Measurements from ENCODE around the gene SNED1.

The SNED1 gene

DNA sequence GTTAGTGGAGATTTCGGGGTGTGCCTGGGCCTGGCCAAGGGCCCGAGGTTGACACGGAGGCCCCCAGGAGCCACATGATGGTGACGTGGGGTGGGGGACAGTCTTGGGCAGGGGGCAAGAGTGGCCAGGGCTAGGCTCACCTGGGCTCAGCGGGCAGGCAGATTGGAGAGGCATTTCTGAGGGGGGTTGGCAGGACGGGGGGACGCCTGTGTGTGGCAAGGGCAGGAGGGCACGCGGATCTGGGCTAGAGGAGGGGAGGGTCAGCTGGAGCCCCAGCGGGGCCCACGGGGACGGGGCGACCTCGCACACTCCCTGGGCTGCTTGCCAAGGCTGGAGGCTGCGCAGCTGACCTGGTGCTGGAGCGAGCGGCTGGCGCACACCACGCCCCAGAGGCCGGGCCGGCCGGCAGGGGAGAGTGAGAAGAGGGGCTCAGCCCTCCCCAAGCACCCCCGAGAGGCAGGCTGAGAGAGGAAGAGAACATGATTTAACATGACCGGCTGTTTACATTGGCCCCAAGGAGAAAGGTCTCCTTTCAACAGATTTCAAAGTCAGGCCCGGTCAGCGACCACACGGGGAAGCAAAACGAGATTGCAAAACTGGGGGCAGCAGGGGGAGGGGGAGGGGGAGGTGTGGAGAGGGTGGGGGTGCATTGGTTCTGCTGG is 38.0 kb upstream of the SNED1 start:
- no peak for DNase-seq

DNA sequence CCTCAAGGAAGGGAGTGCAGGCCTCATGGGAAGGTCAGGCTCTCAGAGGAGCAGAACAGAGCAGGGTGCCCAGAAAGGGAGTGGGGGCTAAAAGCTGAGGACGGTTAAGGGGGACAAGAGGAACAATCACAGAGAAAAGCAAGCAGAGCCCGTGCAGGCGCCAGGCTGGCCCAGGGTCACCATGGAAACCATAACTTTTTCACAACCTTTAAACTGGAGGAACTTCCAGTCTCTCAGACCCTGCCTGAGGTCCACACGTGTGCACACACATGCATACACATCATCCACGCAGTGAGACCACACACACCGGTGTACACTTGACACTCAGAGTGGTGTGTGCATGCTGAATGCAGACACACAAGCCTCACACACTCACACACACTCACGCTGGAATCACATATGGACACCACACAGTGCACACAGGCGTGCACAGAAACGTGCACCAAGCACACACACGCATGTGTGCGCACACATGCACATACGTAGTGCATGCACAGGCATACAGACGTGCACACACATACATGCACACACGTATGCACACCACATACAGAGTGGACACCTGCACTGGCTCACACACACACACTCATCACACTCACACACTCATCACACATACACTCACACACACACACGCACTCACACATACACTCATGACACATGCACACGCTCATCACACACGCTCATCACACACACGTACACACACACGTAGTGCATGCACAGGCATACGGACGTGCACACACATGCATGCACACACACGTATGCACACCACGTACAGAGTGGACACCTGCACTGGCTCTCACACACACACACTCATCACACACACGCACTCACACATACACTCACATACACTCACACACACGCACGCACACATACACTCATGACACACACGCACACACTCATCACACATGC is 37.2 kb upstream of the SNED1 start:
- no peak for DNase-seq

DNA sequence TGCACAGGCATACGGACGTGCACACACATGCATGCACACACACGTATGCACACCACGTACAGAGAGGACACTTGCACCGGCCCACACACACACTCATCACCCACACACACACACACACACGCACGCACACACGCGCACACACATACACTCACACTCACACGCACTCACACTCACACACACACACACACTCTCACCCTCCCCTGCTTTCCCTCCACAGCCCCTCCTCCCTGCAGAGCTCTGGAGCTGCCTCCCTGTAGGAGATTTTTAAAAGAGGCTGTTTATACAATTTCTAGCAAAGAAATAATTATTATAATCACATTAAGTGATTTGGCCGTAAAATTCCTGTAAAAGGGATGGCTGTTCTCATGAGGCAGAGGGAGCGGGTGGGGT is 36.5 kb upstream of the SNED1 start:
- no peak for DNase-seq

DNA sequence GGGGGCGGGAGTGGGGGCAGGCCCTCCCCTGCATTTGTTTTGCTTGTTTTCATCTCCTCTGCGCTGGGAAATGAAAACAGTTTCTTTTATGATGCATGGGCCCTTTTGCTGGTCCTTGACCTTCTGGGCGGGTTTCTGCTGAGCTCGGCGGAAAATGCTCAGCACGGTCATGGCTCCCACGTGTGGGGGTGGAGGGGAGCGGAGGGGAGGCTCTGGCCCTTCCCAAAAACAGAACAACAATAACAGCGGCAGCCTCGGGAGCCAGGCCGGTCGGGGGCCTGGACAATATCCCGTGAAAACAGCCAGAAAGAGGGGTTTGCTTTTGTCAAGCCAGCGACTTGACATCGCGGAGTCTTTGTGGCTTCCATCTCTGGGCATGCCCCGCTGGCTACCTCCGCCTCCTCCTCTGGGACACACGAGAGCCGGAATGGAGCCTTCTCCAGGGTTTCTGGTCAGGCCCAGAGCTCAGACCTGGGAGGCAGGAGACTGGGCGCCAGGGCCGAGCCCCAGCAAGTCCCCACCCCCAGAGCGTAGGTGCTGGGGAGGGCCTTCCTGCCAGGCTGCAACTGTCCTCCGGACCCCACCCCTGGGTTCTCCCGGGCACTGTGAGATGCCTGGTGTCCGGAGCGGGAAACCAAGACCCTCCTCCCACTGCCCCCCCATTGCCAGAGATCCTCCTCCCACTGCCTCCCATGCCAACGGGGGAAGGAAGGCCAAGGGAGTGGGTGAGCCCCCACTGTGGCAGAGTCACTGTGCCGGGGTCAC is 35.9 kb upstream of the SNED1 start:
- no peak for DNase-seq

DNA sequence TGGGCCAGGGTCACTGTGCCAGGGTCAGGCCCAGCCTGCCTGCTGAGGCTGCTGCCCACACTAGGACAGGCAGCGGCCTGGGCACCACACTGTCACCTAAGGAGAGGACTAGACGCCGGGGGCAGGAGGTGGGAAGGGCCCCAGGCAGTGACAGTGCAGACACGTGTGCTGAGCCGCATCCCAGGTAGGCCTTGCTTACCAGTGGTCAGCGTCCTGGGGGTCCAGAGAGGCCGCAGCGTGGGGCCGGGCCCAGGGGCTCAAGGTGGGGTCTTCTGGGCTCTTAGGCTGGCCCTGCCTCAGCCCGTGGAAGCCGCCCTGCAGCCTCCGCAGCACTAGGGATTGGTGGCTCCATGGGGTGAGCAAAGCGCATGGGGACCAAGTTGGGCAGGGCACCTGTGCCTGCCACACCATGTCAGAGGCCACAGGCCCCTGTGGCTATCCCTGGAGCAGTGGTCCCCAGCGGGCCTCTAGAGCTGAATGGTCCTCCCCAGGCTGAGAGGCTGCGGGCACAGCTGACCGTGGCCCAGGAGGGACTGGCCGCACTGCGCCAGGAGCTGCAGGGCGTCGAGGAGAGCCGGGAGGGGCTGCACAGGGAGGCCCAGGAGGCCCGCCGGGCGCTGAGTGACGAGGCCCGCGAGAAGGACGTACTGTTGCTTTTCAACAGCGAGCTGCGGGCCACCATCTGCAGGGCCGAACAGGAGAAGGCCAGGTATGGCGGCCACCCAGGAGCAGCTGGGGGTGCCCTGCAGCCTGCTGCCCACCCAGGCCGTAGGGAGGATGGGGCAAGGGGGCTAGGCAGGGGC is 35.2 kb upstream of the SNED1 start:
- no peak for DNase-seq

DNA sequence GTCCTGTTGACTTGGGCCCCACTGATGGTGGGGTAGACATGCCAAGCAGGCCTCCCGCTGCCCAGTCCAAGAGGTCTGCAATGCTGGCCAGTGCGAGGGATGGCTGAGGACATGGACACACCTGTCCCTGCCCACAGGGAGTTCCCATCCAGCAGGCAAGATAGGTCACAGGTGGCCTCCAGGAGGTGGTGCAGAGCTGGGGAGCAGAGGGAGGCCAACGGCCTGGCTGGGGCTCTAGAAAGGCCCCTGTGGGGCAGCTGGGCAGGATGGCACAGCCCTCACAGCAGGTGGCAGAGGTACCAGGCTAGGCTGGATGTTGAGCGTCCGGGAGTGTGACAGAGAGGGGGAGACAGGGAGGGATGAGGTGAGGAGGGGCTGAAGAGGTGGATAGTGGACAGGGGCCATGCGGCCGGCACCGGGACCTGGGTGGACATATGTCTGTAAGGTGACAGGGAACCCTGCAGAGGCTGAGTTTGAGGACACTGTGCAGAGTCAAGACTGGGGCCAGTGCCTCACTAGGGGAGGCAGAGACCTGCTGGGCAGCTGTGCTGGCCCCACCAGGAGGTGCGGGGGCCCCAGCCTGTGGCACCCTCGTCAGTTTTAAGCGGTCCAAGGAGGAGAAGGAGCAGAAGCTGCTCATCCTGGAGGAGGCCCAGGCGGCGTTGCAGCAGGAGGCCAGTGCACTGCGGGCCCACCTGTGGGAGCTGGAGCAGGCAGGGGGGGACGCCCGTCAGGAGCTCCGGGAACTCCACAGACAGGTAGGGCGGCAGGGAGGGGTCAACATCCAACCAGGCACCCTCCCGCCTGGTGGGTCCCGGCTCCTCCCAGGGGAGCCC is 34.3 kb upstream of the SNED1 start:
- no peak for DNase-seq

DNA sequence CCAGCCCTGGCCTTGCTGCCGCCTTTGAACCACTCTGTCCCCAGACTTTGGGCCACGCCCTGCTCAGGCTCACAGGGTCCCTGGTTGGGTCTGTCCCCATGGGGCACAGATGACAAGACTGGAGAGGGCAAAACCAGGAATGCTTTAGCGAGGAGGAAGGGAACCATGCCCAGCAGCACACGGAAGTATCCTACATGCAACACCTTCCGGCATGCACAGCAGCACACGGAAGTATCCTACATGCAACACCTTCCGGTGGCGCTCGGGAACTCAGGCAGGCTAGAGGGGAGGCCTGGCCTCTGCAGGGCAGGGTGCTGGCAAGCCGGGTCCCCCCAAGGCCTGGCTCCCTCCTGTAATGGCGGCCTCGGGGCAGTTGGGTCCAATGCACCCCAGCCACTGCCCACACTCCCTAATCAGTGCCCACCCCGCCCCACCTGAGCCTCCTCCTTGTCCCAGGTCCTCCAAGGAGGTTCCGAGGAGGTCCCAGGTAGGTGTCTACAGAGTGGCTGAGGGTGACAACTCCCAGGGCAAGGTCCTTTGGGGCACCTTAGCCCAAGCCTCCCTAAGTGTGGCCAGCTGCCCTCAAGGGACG is 33.6 kb upstream of the SNED1 start:
- DNase-seq = no peak

DNA sequence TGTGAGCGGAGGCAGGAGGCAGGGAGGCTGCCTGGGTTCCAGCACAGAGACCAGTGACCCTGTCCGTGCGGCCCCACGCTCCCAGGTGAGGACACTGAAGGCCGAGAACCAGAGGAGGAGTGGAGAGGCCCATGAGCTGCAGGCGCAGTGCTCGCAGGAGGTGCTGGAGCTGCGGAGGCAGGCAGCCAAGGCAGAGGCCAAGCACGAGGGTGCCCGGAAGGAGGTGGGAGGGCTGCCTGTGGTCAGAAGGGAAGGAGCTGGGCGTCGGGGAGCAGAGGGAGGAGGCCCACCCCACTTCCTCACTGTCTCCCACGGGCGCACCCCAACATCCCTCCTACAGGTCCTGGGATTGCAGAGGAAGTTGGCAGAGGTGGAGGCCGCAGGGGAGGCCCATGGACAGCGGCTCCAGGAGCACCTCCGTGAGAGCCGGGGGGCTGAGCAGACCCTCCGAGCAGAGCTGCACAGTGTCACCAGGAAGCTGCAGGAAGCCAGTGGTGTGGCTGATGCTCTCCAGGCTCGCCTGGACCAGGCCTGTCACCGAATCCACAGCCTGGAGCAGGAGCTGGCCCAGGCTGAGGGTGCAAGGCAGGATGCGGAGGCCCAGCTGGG is 33.0 kb upstream of the SNED1 start:
- DNase-seq = no peak

DNA sequence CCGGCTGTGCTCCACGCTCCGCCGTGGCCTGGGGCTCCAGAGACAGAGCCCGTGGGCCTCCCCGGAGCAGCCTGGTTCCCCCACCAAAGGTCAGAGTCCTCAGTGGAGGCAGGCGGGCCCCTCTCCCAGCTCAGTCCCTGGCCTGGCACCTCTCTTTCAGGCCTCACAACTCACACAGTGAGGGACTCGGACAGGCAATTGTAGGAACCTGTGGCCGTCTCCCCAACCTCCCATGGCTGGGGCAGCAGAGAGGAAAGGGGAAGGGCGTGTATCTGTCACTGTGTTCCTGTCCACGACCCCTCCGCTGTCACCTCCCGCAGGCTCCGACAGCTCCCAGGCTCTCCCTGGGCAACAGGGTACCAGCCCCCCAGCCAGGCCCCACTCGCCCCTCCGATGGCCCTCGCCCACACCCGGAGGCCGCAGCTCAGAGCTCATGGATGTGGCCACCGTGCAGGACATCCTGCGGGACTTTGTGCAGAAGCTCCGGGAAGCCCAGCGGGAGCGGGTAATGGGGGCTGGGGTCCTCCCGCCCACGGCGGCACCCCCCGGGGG is 32.4 kb upstream of the SNED1 start:
- no peak for DNase-seq

DNA sequence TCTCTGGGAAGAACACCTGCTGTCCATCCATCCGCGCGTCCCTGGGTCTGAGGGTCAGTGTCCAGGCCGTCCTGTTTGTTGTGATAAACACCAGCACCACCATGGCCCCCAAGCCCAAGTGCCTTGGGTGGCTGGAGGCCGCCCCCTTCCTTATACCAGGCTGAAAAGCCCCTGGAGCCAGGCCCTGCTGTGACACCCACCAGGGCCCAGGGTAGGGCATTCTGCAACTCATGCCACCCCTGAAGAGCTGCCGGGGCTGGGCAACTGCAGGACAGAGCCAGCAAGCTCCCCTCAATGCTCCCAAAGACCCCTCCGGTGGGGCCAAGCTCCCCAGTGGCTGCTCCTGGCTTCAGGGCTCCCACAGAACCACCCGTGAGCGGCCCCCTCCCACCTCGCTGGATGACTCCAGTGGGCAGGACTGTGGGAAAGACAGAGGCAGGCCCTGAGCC is 31.9 kb upstream of the SNED1 start:
- no peak for DNase-seq

DNA sequence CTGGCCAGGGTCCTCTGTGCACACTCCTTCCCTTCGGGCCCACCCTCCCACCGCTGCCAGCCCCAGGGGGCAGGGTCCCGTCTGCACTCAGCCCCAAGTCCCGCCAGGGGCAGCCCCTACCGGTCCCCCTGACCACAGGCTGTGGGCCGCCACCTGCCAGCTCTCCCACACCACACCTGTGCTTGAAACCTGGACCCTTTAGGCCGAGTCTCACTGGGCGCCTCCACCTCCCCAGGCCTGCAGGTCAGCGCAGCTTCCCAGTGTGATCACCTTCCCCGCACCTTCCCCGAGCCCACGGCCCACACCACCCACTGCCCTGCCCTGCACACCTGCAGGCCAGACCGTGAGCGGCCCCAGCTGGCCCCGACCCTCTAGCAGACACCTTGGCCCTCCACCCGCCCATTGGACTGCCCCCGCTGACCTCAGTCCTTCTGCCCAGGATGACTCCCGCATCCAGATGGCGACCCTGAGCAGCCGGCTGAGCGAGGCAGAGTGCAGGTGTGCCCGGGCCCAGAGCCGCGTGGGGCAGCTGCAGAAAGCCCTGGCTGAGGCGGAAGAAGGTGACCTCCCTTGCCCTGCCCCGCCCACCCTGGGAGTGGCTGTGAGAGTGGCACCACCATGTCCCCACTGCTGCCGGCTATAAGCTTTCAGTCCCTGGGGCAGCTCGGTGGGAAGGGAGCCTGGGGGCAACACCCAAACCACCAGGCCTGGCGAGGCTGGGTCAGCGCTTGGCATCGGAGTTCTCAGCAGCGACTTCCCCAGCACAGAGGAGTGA is 31.3 kb upstream of the SNED1 start:
- DNase-seq = no peak

DNA sequence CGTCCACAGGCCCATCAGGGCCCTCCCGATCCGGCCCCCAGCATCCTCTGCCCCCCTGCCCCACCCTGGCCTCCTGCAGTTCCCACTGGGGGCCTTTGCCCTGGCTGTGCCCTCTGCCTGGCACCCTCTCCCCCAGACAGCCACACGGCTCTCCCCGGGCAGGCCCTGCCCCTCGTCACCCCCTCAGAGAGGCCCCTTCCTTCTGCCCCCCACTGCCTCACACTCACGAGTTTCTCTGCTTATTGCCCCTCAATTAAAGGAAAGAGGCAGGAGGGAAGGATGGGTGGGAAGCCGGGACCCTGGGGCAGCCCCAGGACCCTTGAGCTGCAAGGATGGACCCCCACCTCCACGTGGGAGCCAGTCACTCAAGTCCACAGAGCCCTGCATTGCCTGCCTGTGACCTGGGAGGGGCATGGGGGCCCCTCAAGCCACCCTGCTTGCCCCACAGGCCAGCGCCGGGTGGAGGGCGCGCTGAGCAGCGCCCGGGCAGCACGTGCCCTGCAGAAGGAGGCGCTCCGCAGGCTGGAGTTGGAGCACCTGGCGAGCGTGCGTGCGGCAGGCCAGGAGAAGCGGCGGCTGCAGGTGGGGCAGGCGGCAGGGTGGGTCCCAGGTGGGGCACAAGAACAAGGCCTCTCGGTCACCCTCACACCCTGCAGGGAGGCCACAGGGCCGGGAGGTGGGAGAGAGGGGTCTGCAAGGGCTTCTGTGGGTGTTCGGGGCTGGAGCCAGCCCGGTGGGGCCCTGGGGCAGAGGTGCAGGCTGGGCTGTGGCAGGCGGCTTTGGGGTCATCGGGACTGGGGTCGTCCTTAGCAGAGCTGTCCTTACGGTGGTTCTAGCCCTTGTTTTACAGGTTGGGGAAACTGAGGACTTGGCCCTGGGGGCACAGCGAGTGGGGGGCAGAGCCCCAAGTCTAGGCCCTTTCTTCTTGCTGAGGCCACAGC is 30.5 kb upstream of the SNED1 start:
- no peak for DNase-seq

DNA sequence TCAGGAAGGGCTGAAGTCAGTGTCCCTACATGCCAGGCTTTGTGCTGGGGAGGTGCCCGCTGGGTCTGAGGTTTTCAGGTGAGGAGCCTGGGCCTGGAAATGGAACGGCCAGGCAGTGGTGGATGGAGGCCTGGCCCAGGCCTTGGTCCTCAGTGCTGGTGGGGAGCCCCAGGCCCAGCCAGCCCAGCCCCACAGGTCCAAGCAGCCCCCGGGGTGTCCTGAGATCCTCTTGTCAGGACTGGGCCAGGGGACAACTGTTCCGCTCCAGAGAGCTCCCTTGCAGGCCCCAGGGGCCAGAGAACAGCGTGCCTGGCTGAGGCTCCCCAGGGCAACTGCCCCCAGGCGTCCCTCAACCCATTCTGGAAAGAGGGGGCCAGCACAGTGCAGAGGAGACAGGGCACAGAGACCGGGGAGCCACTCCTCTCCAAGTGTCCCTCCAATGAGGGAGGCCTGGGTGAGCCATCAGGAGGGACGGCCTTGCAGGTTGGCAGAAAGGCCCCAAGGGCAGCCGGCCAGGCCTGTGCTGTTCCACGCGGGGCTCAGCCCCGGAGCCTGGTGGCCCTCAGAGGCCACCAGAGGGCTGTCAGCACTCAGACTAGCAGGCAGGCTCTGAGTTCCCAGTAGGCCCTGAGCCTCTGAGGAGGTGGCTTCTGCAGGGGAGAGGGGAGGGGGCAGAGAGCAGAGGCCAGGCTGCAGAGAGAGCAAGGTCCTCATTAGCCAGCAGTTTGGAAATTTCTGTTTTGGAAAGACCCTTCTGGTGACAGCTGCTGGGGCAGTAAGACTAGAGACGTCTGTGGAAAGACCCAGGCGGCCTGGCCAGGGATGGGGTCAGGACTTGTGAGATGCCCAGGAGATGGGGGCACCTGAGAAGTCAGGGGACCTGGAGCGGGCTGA is 29.4 kb upstream of the SNED1 start:
- DNase-seq = no peak

DNA sequence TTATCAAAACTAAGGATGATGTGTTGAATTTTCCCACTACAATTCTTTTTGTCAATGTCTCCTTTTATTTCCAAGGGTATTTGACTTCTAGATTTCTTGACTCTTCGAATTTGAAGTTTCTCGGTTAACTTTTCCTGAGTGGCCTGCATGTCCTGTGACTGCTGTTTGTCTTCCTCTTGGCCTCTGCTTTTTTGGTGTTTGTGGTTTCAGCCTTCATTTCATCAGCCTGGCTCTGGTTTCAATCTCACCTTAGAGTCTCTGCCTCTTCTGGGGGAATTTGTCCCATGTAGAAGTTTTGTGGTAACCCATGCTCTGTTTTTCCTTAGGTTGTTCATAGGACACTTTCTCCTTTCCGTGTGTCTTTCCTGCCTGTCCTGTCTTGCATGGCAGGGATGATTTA is 28.3 kb upstream of the SNED1 start:
- no peak for DNase-seq

DNA sequence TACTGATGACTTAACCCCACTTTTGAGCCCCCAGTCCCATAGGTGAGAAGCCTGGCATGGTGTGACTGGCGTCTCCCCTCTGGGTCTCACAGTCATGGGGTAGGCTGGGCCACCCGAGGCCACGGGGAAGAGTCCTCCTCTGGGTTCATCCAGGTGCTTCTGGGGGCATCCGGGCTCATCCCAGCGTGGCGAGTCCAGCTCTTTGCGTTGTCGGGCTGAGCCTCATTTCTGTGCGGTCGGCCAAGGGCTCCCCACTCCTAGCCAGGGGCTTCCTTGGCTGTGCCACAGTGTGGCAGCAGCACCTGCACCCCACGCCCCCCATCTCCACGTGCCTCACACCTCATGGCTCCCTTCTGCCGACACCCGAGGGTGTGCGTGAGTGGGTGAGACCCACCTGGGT is 27.6 kb upstream of the SNED1 start:
- no peak for DNase-seq

DNA sequence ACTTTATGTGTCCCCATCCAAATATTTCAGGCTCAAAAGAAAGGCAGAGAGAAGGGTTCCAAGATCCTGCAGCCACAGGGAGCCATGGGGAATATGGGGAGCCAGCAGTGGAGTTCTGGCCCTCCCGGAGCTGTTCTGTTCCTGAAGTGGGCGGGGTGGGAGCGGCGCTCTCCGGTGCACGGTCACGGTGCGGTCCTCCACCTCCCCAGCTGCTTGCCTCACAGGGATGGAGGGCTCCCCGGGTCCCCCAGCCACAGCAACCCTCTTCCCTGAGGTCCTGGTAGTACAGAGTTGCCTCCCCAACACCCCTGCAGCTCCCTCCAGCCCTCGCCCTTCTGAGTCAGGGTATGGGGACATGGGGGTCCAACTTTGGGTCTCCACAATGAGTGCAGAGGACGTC is 26.2 kb upstream of the SNED1 start:
- no peak for DNase-seq

Data from bone marrow (tissue), 2 donors.